Measurements from ENCODE around the gene PHRF1. TPM values are rescaled to one million over a fixed set of nuclear protein-coding genes. Genes with fewer than 3 reads are reported as not detected.

Gene PHRF1
- total RNA-seq, 2 donors from 2014 or later, result 20.8 to 55.2 TPM

GRCh38 chr11:659532-660085 is 83.3 kb downstream of the PHRF1 start:
- intact Hi-C loops (cut with DNase I), result loop anchor here (10.0 kb wide), 1 partner anchor 125 kb away; no protein-coding TSS in a partner anchor
- Histone ChIP-seq H3K27me3 (replicated peaks; ENCODE audit: insufficient read depth) (no peaks in the 10 kb centered on the region), H3K9me3 (no peaks in the 10 kb centered on the region), H3K36me3 (no peaks in the 10 kb centered on the region), H3K4me3 (no peak overlapping the region), H3K27ac (no peak overlapping the region), H3K4me1 (replicated peaks) (no peaks in the 10 kb centered on the region)
- TF ChIP-seq POLR2A (IDR thresholded peaks at IDR 0.05) (no peak), POLR2AphosphoS5 (IDR thresholded peaks at IDR 0.05) (no peak), CTCF (IDR thresholded peaks at IDR 0.05) (no peak)
- WGBS, result 86% methylated on average over 16 of the region's 16 CpGs
- DNase-seq (ENCODE audit: low spot score), result no peak

GRCh38 chr11:660281-660680 is 84.0 kb downstream of the PHRF1 start:
- Histone ChIP-seq H3K4me1 (replicated peaks) (no peaks in the 10 kb centered on the region), H3K27ac (no peak overlapping the region), H3K9me3 (no peaks in the 10 kb centered on the region), H3K36me3 (no peaks in the 10 kb centered on the region), H3K4me3 (no peak overlapping the region), H3K27me3 (replicated peaks; ENCODE audit: insufficient read depth) (no peaks in the 10 kb centered on the region)
- intact Hi-C loops (cut with DNase I), result loop anchor here (10.0 kb wide), 1 partner anchor 125 kb away; no protein-coding TSS in a partner anchor
- no peak for TF ChIP-seq CTCF (IDR thresholded peaks at IDR 0.05)
- TF ChIP-seq POLR2A (IDR thresholded peaks at IDR 0.05), result no peak
- no peak for DNase-seq (ENCODE audit: low spot score)
- 77% methylated on average over 19 of the region's 19 CpGs for WGBS

GRCh38 chr11:660681-661444 is 84.6 kb downstream of the PHRF1 start:
- intact Hi-C loops (cut with DNase I), result loop anchor here (10.0 kb wide), 1 partner anchor 124 kb away; no protein-coding TSS in a partner anchor
- DNase-seq (ENCODE audit: low spot score), result no peak
- TF ChIP-seq CTCF (IDR thresholded peaks at IDR 0.05) (no peak), POLR2A (IDR thresholded peaks at IDR 0.05) (no peak), POLR2AphosphoS5 (IDR thresholded peaks at IDR 0.05) (no peak)
- Histone ChIP-seq H3K27ac (no peak overlapping the region), H3K4me3 (no peak overlapping the region), H3K9me3 (no peaks in the 10 kb centered on the region), H3K4me1 (replicated peaks) (no peaks in the 10 kb centered on the region), H3K36me3 (no peaks in the 10 kb centered on the region), H3K27me3 (replicated peaks; ENCODE audit: insufficient read depth) (no peaks in the 10 kb centered on the region)
- 91% methylated on average over 19 of the region's 19 CpGs for WGBS

MicroRNAs within 50 kb of the gene (microRNA counts, 767-probe panel; counts per million panel counts)
- 0 to 431 counts per million in 2 donors for microRNA hsa-miR-210

Small RNA genes within 50 kb of the gene (microRNA-seq; reads per million reads assigned to microRNA genes)
- 79.2 reads per million, percentile 71 among the genes with 10 or more reads in this experiment for gene MIR210

Small RNA genes within 50 kb of the gene (small RNA-seq; reads per million reads assigned to genes)
- 9.0 to 54.3 reads per million in 2 donors for gene MIR210

Other genes with a start within 250 kb of the PHRF1 start
- gene B4GALNT4, start 207.0 kb upstream of the PHRF1 start, total RNA-seq, result 10 to 100 TPM in 1 of 2 donors, 1 to 10 TPM in 1; 5.8 to 14.2 TPM
- 10 to 100 TPM; 58.6 to 88.4 TPM for gene PKP3, start 182.3 kb upstream of the PHRF1 start, total RNA-seq
- 10 to 100 TPM; 40.4 to 75.6 TPM for gene SIGIRR, start 161.5 kb upstream of the PHRF1 start, total RNA-seq
- gene ANO9, start 134.5 kb upstream of the PHRF1 start, total RNA-seq, result 1 to 10 TPM; 8.4 to 9.1 TPM
- gene PTDSS2, start 126.2 kb upstream of the PHRF1 start, total RNA-seq, result 10 to 100 TPM; 46.3 to 50.3 TPM
- gene RNH1, start 69.2 kb upstream of the PHRF1 start, total RNA-seq, result 100 to 1,000 TPM; 221 to 272 TPM
- 10 to 100 TPM; 47.0 to 62.8 TPM for gene HRAS, start 40.9 kb upstream of the PHRF1 start, total RNA-seq
- gene LRRC56, start 38.9 kb upstream of the PHRF1 start, total RNA-seq, result 1 to 10 TPM; 1.9 to 9.1 TPM
- gene LMNTD2, start 15.7 kb upstream of the PHRF1 start, total RNA-seq, result 10 to 100 TPM in 1 of 2 donors, 1 to 10 TPM in 1; 8.7 to 19.2 TPM
- 100 to 1,000 TPM in 1 of 2 donors, 10 to 100 TPM in 1; 49.4 to 107 TPM for gene RASSF7, start 15.5 kb upstream of the PHRF1 start, total RNA-seq
- 10 to 100 TPM; 34.7 to 39.8 TPM for gene IRF7, start 39.5 kb downstream of the PHRF1 start, total RNA-seq
- under 1 TPM in 1 of 2 donors, not detected in 1; 0.34 TPM for gene CDHR5, start 48.5 kb downstream of the PHRF1 start, total RNA-seq
- not detected for gene SCT, start 50.7 kb downstream of the PHRF1 start, total RNA-seq
- gene DRD4, start 60.8 kb downstream of the PHRF1 start, total RNA-seq, result under 1 TPM; 0.68 TPM
- 100 to 1,000 TPM in 1 of 2 donors, 10 to 100 TPM in 1; 53.5 to 102 TPM for gene DEAF1, start 118.8 kb downstream of the PHRF1 start, total RNA-seq
- gene TMEM80, start 119.3 kb downstream of the PHRF1 start, total RNA-seq, result 10 to 100 TPM; 66.0 to 70.9 TPM
- 100 to 1,000 TPM in 1 of 2 donors, 10 to 100 TPM in 1; 92.1 to 114 TPM for gene EPS8L2, start 129.8 kb downstream of the PHRF1 start, total RNA-seq
- 100 to 1,000 TPM; 124 to 285 TPM for gene TALDO1, start 171.0 kb downstream of the PHRF1 start, total RNA-seq
- gene GATD1, start 201.0 kb downstream of the PHRF1 start, total RNA-seq, result 10 to 100 TPM; 29.9 to 72.3 TPM
- 1 to 10 TPM in 1 of 2 donors, under 1 TPM in 1; 0.18 to 1.6 TPM for gene CEND1, start 213.6 kb downstream of the PHRF1 start, total RNA-seq
- gene SLC25A22, start 221.8 kb downstream of the PHRF1 start, total RNA-seq, result 10 to 100 TPM; 21.2 to 43.2 TPM
- 10 to 100 TPM; 15.3 to 60.5 TPM for gene PIDD1, start 228.8 kb downstream of the PHRF1 start, total RNA-seq
- gene RPLP2, start 233.5 kb downstream of the PHRF1 start, total RNA-seq, result 100 to 1,000 TPM; 431 to 906 TPM
- 100 to 1,000 TPM in 1 of 2 donors, 10 to 100 TPM in 1; 61.8 to 115 TPM for gene PNPLA2, start 242.4 kb downstream of the PHRF1 start, total RNA-seq

Measured in prostate gland (tissue), 2 donors.